Stimulated activated naive CD4-positive, alpha-beta T cell treated with Interleukin-2 at 50 U/mL for 16 hours (primary cell): ENCODE measurements around the gene CFAP57.

Source experiments
- DNase-seq: peaks from one replicate; lab custom pipeline; 2025; lab: John Stamatoyannopoulos, UW

Gene CFAP57

GRCh38 chr1:43299101-43299500 lies 127.0 kb downstream of the CFAP57 start:
- DNase-seq = no peak

GRCh38 chr1:43300378-43301094 lies 128.4 kb downstream of the CFAP57 start, which contains the start of gene TIE1:
Gene TIE1, plus strand, starts transcription at chr1:43300982. Its CDS starts 90 bp downstream, at chr1:43301072.
- DNase-seq = no peak

GRCh38 chr1:43302201-43302600 lies 130.1 kb downstream of the CFAP57 start:
- no peak for DNase-seq

- no peak for DNase-seq
These were observed 130.8 kb downstream of the CFAP57 start for GRCh38 chr1:43302721-43303470.

GRCh38 chr1:43303471-43304313 lies 131.6 kb downstream of the CFAP57 start:
- no peak for DNase-seq
